Esophagus muscularis mucosa (tissue), 4 donors: ENCODE results near the gene COL4A1.

Experiments used
- EP300 ChIP-seq: sonication (generic); formaldehyde crosslinking; IDR thresholded peaks from one replicate; pipeline ENCODE4 v1.6.1; 2017; ENCODE audit warnings: antibody characterized with exemption
- POLR2A ChIP-seq: fragments of 450-650 bp; IDR thresholded peaks from one replicate; pipeline ENCODE4 v1.6.1; 2017; ENCODE audit warnings: antibody characterized with exemption, moderate library complexity, mild to moderate bottlenecking, low read depth
- TF ChIP-seq, protein P1 (sequence below), 3 experiments: fragments of 200-600 bp in 2 of 3; fragments of 450-650 bp in 1 of 3; sonication (generic) in 2 of 3; IDR thresholded peaks; one replicate each; pipeline ENCODE4 v1.5.1; 2017 to 2019; ENCODE audit warnings: antibody characterized with exemption in 3 of 3, mild to moderate bottlenecking in 2 of 3, moderate library complexity in 1 of 3

DNA sequence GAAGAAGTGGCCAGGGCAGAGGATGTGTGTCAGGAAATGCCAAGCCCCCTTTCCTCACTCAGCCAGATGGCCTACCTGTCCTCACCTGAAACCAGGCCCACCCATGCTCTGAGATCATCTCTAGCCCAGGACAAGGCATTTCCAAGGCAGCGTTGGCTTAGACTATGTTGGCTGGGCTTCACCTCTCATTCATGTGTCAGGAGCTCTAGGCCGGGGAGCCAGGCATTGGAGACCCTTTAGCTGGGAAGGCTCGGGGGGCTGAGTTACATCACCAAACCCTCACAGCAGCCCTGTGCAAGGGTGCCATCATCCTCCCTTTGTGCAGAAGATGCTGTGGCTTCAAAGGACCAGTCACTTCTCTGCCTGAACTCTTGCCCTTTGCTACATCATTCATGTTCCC, 40.1 kb upstream of the COL4A1 start:
- TF ChIP-seq POLR2A = no peak
- no peak for TF ChIP-seq EP300
- TF ChIP-seq, protein P1, sequence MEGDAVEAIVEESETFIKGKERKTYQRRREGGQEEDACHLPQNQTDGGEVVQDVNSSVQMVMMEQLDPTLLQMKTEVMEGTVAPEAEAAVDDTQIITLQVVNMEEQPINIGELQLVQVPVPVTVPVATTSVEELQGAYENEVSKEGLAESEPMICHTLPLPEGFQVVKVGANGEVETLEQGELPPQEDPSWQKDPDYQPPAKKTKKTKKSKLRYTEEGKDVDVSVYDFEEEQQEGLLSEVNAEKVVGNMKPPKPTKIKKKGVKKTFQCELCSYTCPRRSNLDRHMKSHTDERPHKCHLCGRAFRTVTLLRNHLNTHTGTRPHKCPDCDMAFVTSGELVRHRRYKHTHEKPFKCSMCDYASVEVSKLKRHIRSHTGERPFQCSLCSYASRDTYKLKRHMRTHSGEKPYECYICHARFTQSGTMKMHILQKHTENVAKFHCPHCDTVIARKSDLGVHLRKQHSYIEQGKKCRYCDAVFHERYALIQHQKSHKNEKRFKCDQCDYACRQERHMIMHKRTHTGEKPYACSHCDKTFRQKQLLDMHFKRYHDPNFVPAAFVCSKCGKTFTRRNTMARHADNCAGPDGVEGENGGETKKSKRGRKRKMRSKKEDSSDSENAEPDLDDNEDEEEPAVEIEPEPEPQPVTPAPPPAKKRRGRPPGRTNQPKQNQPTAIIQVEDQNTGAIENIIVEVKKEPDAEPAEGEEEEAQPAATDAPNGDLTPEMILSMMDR (IDR thresholded peaks at IDR 0.05) = no peak
